Psoas muscle (tissue), 8 donors: Measurements from ENCODE around the gene AUTS2. TPM values are rescaled to one million over a fixed set of nuclear protein-coding genes. Genes with fewer than 3 reads are reported as not detected.

Experiments used
- ATAC-seq, 4 donors: fragments of 200-7000 bp; cut with Tn5 transposase; one replicate each; pipeline ENCODE4 v1.9.1; 2020; ENCODE audit warnings: moderate library complexity in 3 of 4, mild to moderate bottlenecking in 2 of 4
- DNase-seq, 2 donors: peaks; one replicate each; pipeline ENCODE4 v3.0.0-alpha.2; 2020
- H3K27ac ChIP-seq: fragments of 200-600 bp; one replicate; pipeline ENCODE4 v1.8.0; 2022
- H3K27me3 ChIP-seq, 3 donors: fragments of 200-600 bp in 1 of 3; one replicate each; pipeline versions ENCODE4 v1.6.1 to v1.8.0; 2013 to 2022; ENCODE audit warnings: low read length in 2 of 3, mild to moderate bottlenecking in 2 of 3, moderate library complexity in 1 of 3; ENCODE audit not compliant: insufficient read depth in 3 of 3
- H3K36me3 ChIP-seq, 2 donors: fragments of 200-600 bp in 1 of 2; one replicate each; pipeline versions ENCODE4 v1.6.1 to v1.8.0; 2013 to 2022; ENCODE audit warnings: low read depth in 1 of 2, mild to moderate bottlenecking in 1 of 2, moderate library complexity in 1 of 2; ENCODE audit not compliant: insufficient read depth in 1 of 2
- H3K4me1 ChIP-seq: fragments of 200-600 bp; one replicate; pipeline ENCODE4 v1.8.0; 2022
- H3K4me3 ChIP-seq: fragments of 200-600 bp; one replicate; pipeline ENCODE4 v1.8.0; 2022; ENCODE audit warnings: mild to moderate bottlenecking
- H3K9me3 ChIP-seq: fragments of 200-600 bp; one replicate; pipeline ENCODE4 v1.8.0; 2022
- WGBS, 3 donors: extraction: QIAGEN DNeasy Blood & Tissue Kit; methylation state at CpG; one replicate each; pipeline versions ENCODE4 v1.1.6 to v1.1.7; 2013; 5-methylcytosine and 5-hydroxymethylcytosine counted together
- intact Hi-C, 2 donors: fragments of 100-400 bp; cut with DNase I; formaldehyde crosslinking; loops; one replicate each; pipeline versions ENCODE4 v1.11.0 to v1.14.2; 2022
- polyA plus RNA-seq, 3 donors: library from polyadenylated mRNA; stranded (reverse); fragments of 200-250 nt; gene quantifications; one replicate each; pipeline ENCODE4 v1.2.3, GENCODE V29; 2013
- total RNA-seq, 4 donors: library from RNA; stranded (reverse); fragmentation: NEBNext Ultra II Directional in 2 of 4; extraction: Animal tissue kit (Norgen Biotek cat#: 25700) in 2 of 4; gene quantifications; one replicate each; pipeline versions ENCODE4 v1.2.1 to v1.2.4, GENCODE V29; 2021 to 2023
- TF ChIP-seq, protein P1 (sequence below): fragments of 200-600 bp; IDR thresholded peaks from one replicate; pipeline ENCODE4 v1.8.0; 2022; ENCODE audit warnings: antibody characterized with exemption
- donor health status: healthy with polysubstance abuse.
- donor health status: DM: no; HTN: no; CAD: no; lungs with moderate emphysema.
- donor health status: Bipolar disorder and iron deficiency.
- donor health status: healthy.
- donor health status: DM: yes; HTN: yes; CAD: no.
- donor health status: DM: no; HTN: no; CAD: no.
- donor health status: DM: no; HTN: no; CAD: no.
- donor health status: DM: yes; HTN: yes; CAD: no.

The AUTS2 gene
- total and polyA plus RNA-seq, 7 donors = 5.0 to 33.5 (median 14.3) TPM

DNA sequence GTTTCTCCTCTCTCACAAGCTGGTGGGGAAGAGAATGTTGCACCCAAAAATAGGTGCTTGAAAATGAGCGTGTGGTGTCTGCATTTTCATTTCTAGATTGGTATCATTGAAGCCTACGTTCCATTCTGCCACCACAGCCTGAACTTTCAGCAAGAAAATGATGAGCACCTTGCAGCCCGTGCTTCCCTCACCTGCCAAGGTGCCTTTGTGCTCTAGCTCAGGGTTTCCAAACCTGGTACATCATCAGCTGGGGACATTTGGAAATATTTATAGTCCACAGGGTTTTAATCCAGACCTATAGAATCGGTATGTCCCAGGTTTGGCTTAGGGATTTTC lies 701.2 kb downstream of the AUTS2 start:
- Histone ChIP-seq H3K27ac (no peak overlapping the region), H3K36me3 (no peaks in the 10 kb centered on the region), H3K9me3 (no peaks in the 10 kb centered on the region), H3K4me1 (no peaks in the 10 kb centered on the region), H3K4me3 (no peak overlapping the region), H3K27me3 (no peaks in the 10 kb centered on the region)
- WGBS, 3 donors = 96 to 99% (median 98%) methylated on average over 4 of the region's 4 CpGs
- no peak for ATAC-seq
- TF ChIP-seq, protein P1, sequence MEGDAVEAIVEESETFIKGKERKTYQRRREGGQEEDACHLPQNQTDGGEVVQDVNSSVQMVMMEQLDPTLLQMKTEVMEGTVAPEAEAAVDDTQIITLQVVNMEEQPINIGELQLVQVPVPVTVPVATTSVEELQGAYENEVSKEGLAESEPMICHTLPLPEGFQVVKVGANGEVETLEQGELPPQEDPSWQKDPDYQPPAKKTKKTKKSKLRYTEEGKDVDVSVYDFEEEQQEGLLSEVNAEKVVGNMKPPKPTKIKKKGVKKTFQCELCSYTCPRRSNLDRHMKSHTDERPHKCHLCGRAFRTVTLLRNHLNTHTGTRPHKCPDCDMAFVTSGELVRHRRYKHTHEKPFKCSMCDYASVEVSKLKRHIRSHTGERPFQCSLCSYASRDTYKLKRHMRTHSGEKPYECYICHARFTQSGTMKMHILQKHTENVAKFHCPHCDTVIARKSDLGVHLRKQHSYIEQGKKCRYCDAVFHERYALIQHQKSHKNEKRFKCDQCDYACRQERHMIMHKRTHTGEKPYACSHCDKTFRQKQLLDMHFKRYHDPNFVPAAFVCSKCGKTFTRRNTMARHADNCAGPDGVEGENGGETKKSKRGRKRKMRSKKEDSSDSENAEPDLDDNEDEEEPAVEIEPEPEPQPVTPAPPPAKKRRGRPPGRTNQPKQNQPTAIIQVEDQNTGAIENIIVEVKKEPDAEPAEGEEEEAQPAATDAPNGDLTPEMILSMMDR = no peak
- intact Hi-C loops = no loop called here
- DNase-seq = no peak

DNA sequence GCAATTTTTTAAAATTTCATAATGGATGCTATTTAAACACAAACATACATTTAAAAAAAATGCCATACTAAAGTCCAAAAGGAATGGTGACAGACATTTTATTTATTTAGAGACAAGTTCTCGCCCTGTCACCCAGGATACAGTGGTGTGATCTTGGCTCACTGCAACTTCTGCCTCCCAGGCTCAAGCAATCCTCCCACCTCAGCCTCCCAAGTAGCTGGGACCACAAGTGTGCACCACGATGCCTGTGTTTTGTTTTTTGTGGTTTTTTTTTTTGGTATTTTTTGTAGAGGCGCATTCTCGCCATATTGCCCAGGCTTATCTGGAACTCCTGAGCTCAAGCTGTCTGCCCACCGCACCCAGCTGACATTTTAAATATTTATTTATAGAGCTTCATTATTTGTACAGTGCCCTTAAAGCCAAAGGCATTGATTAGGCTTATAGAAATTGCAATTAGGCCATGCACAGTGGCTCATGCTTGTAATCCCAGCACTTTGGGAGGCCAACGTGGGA lies 703.5 kb downstream of the AUTS2 start:
- Histone ChIP-seq H3K27ac (no peak overlapping the region), H3K9me3 (no peaks in the 10 kb centered on the region), H3K36me3 (no peaks in the 10 kb centered on the region), H3K27me3 (no peaks in the 10 kb centered on the region), H3K4me1 (no peaks in the 10 kb centered on the region), H3K4me3 (no peak overlapping the region)
- intact Hi-C loops = no loop called here
- DNase-seq (no peak), ATAC-seq (no peak)
- 92 to 95% (median 93%) methylated on average over 6 of the region's 6 CpGs for WGBS, 3 donors
- TF ChIP-seq, protein P1 = no peak

DNA sequence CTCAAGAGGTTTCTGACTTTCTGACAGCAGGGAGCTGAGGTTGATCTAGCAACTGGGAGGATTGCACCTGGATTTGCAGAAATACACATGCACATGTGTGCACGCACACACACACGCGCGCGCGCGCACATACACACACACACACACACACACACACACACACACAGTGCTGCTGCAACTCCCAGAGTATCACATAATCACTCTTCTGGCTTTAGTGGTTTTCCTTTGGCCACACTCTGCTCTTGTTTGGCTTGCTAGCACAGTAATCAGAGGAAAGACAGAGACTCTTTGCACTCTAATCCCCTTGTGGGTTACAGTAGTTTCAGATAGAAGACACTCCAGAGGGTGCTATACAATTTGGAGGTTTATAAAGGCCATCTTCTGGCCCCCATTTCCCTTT lies 705.0 kb downstream of the AUTS2 start:
- Histone ChIP-seq H3K36me3 (no peaks in the 10 kb centered on the region), H3K4me3 (no peak overlapping the region), H3K27me3 (no peaks in the 10 kb centered on the region), H3K9me3 (no peaks in the 10 kb centered on the region), H3K27ac (no peak overlapping the region), H3K4me1 (no peaks in the 10 kb centered on the region)
- intact Hi-C loops = no loop called here
- ATAC-seq (no peak), DNase-seq (no peak)
- TF ChIP-seq, protein P1 = no peak
- 81 to 98% (median 96%) methylated on average over 7 of the region's 7 CpGs for WGBS, 3 donors

DNA sequence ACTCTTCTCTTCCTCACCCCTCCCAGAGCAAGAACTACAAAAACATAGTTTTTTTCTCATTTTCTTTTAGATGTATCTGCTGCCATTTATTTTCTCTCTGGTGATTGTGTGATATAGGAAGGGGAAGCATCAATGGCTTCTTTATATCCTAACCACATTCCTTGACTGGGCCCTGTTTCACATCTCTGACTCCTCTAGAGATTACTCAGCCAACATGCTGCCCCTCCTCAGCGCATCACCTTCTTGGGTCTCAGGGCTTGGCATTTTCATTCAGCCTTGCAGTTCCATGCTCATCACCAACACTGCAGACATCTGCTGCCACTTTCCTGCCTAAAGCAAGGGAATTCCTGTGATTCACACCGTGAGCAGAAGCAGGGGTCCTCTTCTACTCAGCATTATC lies 705.5 kb downstream of the AUTS2 start:
- Histone ChIP-seq H3K9me3 (no peaks in the 10 kb centered on the region), H3K4me3 (no peak overlapping the region), H3K36me3 (no peaks in the 10 kb centered on the region), H3K27ac (no peak overlapping the region), H3K4me1 (no peaks in the 10 kb centered on the region), H3K27me3 (no peaks in the 10 kb centered on the region)
- TF ChIP-seq, protein P1 = no peak
- ATAC-seq = no peak
- 91 to 96% (median 91%) methylated on average over 2 of the region's 2 CpGs for WGBS, 3 donors
- intact Hi-C loops = no loop called here
- no peak for DNase-seq

DNA sequence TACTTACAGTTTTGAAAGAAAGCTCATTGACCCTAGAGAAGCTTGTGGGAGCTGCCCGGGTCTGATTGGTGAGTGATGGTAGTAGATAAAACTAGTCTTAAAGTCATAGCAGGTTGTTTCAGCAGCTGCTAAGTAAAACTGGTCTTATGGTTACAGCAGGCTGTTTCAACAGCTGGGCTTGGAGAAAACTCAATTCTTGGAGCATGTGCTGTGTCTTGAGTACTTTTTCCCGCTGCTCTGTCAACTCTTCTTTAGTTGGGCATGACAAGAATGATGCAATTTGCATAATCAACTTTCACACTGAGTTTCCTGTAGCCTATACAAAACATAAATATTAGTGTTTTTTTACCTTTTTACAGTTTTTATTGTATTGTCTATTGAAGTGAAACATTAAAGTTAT lies 707.9 kb downstream of the AUTS2 start:
- no peaks in the 10 kb centered on the region for H3K9me3 ChIP-seq
- WGBS, 3 donors = 74 to 83% (median 77%) methylated on average over 2 of the region's 2 CpGs
- DNase-seq (no peak), ATAC-seq (no peak)
- no peaks in the 10 kb centered on the region for H3K36me3 ChIP-seq
- intact Hi-C loops = no loop called here
- no peaks in the 10 kb centered on the region for H3K4me1 ChIP-seq
- TF ChIP-seq, protein P1 = no peak
- no peak overlapping the region for H3K4me3 ChIP-seq
- no peaks in the 10 kb centered on the region for H3K27me3 ChIP-seq
- no peak overlapping the region for H3K27ac ChIP-seq
